ENCODE data around the gene SSH3. TPM values are rescaled to one million over a fixed set of nuclear protein-coding genes. Genes with fewer than 3 reads are reported as not detected.

SSH3 gene
- polyA plus RNA-seq, 1 of the 3 experiments (the other 2 are of a cell fraction), result 13.5 TPM

GRCh38 chr11:67356864-67357561 is 53.7 kb downstream of the SSH3 start (continued):
- TF ChIP-seq, protein P1, sequence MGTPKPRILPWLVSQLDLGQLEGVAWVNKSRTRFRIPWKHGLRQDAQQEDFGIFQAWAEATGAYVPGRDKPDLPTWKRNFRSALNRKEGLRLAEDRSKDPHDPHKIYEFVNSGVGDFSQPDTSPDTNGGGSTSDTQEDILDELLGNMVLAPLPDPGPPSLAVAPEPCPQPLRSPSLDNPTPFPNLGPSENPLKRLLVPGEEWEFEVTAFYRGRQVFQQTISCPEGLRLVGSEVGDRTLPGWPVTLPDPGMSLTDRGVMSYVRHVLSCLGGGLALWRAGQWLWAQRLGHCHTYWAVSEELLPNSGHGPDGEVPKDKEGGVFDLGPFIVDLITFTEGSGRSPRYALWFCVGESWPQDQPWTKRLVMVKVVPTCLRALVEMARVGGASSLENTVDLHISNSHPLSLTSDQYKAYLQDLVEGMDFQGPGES (IDR thresholded peaks at IDR 0.05; ENCODE audit: low read depth, low read length), result no peak
- TF ChIP-seq GATA2 (CRISPR knock-in tag; IDR thresholded peaks at IDR 0.05) (no peak), ZBTB33 (IDR thresholded peaks at IDR 0.05; ENCODE audit: borderline replicate concordance, low read depth) (no peak), USF2 (IDR thresholded peaks at IDR 0.05; ENCODE audit: borderline replicate concordance, low read depth, low read length) (no peak), NRF1 (IDR thresholded peaks at IDR 0.05; ENCODE audit: low read depth, low read length) (no peak), TEAD4 (IDR thresholded peaks at IDR 0.05; ENCODE audit: borderline replicate concordance, insufficient read depth) (no peak), CTCF (IDR thresholded peaks at IDR 0.05) (peak; percentile 94), EP300 (IDR thresholded peaks at IDR 0.05; ENCODE audit: borderline replicate concordance in 1 of 2, low read depth in 1 of 2, low read length in 1 of 2) (no peak), CHD2 (IDR thresholded peaks at IDR 0.05; ENCODE audit: low read length, partially characterized antibody) (peak; percentile 45), RCOR1 (IDR thresholded peaks at IDR 0.05; ENCODE audit: low read length) (peak; percentile 38; the same call in 1 of the 2 replicates), TCF12 (IDR thresholded peaks at IDR 0.05) (no peak), FOSL2 (IDR thresholded peaks at IDR 0.05; ENCODE audit: borderline replicate concordance, low read depth) (no peak), SMC3 (IDR thresholded peaks at IDR 0.05; ENCODE audit: low read depth, low read length) (peak; percentile 94), YY1 (IDR thresholded peaks at IDR 0.05; ENCODE audit: low read depth) (no peak), SIN3A (IDR thresholded peaks at IDR 0.05; ENCODE audit: borderline replicate concordance, low read depth, low read length) (no peak)
- TF ChIP-seq, protein P2, sequence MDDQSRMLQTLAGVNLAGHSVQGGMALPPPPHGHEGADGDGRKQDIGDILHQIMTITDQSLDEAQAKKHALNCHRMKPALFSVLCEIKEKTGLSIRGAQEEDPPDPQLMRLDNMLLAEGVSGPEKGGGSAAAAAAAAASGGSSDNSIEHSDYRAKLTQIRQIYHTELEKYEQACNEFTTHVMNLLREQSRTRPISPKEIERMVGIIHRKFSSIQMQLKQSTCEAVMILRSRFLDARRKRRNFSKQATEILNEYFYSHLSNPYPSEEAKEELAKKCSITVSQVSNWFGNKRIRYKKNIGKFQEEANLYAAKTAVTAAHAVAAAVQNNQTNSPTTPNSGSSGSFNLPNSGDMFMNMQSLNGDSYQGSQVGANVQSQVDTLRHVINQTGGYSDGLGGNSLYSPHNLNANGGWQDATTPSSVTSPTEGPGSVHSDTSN (IDR thresholded peaks at IDR 0.05), result no peak
